ENCODE data around the gene ELF4. TPM values are rescaled to one million over a fixed set of nuclear protein-coding genes. Genes with fewer than 3 reads are reported as not detected.

ELF4 gene
- total RNA-seq, 1 experiment from 2014 or later: 19.2 TPM

DNA sequence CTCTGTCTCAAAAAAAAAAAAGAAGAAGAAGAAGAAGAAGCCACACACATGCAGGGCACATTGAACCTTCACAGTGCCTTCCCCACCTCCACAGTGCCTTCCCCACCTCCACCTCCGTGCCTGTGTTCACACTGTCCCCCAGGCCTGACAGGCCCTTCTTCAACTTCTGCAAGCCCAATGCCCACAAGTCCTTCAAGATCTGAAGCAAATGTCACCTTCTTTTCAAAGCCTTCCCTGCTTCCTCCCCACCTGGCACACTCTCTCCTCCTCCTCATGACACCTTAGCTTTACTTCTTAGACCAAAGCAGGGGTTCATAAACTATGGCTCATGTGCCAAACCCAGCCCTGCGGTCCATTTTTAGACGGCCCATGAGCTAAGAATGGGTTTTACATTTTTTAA lies 19.9 kb downstream of the ELF4 start:
- H2AFZ ChIP-seq (ENCODE audit: low read depth, low read length, poor library complexity, severe bottlenecking): no peak overlapping the region
- H3K4me1 ChIP-seq (ENCODE audit: control insufficient read depth in 1 of 2, insufficient read depth in 2 of 2, low read length in 2 of 2): peaks cover 0 to 27% of the 10 kb centered on the region in 2 experiments; a peak in 1 of 4 replicates
- intact Hi-C loops (cut with micrococcal nuclease): no loop called here
- no peaks in the 10 kb centered on the region for H3K36me3 ChIP-seq (ENCODE audit: control insufficient read depth in 1 of 2, insufficient read depth in 2 of 2, low read length in 2 of 2)
- RAD21 ChIA-PET (ENCODE audit: low non-redundant PET in 1 of 2, low total read pairs in 2 of 2, uncharacterized antibody in 2 of 2, unreplicated experiment in 2 of 2): no interaction called here
- DNase-seq (ENCODE audit: low read depth, low spot score) (no peak), ATAC-seq (no peak)
- H4K20me1 ChIP-seq (ENCODE audit: insufficient read depth): no peaks in the 10 kb centered on the region
- H3K27ac ChIP-seq (ENCODE audit: low read depth, low read length): no peak overlapping the region
- no peaks in the 10 kb centered on the region for H3K9me2 ChIP-seq (ENCODE audit: insufficient read depth)
- no peak overlapping the region for H3K9ac ChIP-seq (ENCODE audit: low read length)
- POLR2A ChIA-PET: no interaction called here
- H3K79me2 ChIP-seq (ENCODE audit: insufficient read depth, low read length): peaks cover 7% of the 10 kb centered on the region
- BruUV-seq (replicated peaks): no TSS peak
- no peaks in the 10 kb centered on the region for H3K27me3 ChIP-seq (ENCODE audit: insufficient read depth, low read length)
- TF ChIP-seq ELF1 (IDR thresholded peaks at IDR 0.05; ENCODE audit: borderline replicate concordance, low read depth): no peak
- CTCF ChIA-PET: no interaction called here
- H3K9me3 ChIP-seq (ENCODE audit: control insufficient read depth in 1 of 2, insufficient read depth in 1 of 2, low read depth in 1 of 2, low read length in 2 of 2): no peaks in the 10 kb centered on the region
- H3K4me2 ChIP-seq (ENCODE audit: low read length): no peak overlapping the region
- no peak overlapping the region for H3K4me3 ChIP-seq (replicated peaks in 1 of 2; ENCODE audit: low read depth in 1 of 2, low read length in 2 of 2)

DNA sequence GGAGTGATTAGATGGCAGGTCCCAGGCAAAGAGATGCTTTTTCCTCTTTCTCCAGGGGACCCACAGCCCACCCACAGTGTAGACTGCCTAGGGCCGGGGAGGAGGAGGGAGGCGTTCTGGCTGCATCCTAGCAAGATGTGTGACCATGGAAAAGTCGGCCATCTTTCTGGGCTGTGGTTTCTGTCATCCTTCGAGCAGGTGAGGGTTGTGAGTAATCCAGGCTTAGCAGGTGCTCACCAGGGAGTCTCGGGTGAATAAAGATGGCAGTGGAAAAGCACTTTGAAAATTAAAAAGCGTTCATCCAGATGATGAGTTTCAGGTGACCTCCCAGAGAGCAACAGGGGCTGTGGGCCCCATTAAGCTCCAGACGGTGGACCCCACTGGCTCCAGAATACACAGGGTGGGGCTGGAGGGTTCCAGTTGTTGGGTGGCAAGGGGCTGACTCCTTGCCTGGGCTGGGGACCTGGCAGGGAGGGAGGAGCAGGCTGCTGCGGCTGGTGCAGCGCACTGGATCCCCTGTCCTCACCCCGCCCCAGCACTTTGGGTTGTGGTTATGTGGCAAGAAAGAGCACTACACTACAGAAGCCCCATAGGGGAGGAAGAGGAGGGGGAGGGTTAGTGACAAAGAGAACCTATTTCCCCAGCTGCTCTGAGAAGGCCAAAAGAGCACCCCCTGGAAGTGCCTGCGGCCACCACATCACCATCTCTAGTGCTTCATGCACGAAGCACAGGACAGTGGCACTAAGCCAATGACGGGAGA lies 23.7 kb downstream of the ELF4 start:
- ATAC-seq: no peak
- intact Hi-C loops (cut with micrococcal nuclease): no loop called here
- H3K9ac ChIP-seq (ENCODE audit: low read length): no peak overlapping the region

More for the DNA sequence above, 23.7 kb downstream of the ELF4 start:
- RAD21 ChIA-PET (ENCODE audit: low non-redundant PET in 1 of 2, low total read pairs in 2 of 2, uncharacterized antibody in 2 of 2, unreplicated experiment in 2 of 2): no interaction called here
- POLR2A ChIA-PET: no interaction called here
- no TSS peak for BruUV-seq (replicated peaks)
- DNase-seq (ENCODE audit: low read depth, low spot score): no peak
- no peaks in the 10 kb centered on the region for H3K36me3 ChIP-seq (ENCODE audit: control insufficient read depth in 1 of 2, insufficient read depth in 2 of 2, low read length in 2 of 2)
- no peak overlapping the region for H3K4me2 ChIP-seq (ENCODE audit: low read length)
- no peak for TF ChIP-seq ZNF274 (IDR thresholded peaks at IDR 0.05; ENCODE audit: low read depth, low read length)
- no peak for TF ChIP-seq RAD21 (IDR thresholded peaks at IDR 0.05; ENCODE audit: low read depth)
- TF ChIP-seq SRF (IDR thresholded peaks at IDR 0.05; ENCODE audit: low read depth): no peak
- TF ChIP-seq, protein P1, sequence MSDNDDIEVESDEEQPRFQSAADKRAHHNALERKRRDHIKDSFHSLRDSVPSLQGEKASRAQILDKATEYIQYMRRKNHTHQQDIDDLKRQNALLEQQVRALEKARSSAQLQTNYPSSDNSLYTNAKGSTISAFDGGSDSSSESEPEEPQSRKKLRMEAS (IDR thresholded peaks at IDR 0.05): no peak
- TF ChIP-seq POLR2A (IDR thresholded peaks at IDR 0.05; ENCODE audit: borderline replicate concordance, extremely low read depth, insufficient read depth, insufficient read length): no peak
- TF ChIP-seq SIN3A (IDR thresholded peaks at IDR 0.05; ENCODE audit: low read depth): no peak
- TF ChIP-seq, protein P2, sequence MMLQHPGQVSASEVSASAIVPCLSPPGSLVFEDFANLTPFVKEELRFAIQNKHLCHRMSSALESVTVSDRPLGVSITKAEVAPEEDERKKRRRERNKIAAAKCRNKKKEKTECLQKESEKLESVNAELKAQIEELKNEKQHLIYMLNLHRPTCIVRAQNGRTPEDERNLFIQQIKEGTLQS (IDR thresholded peaks at IDR 0.05): no peak
- no peak overlapping the region for H3K4me3 ChIP-seq (replicated peaks in 1 of 2; ENCODE audit: low read depth in 1 of 2, low read length in 2 of 2)
- peaks cover 7% of the 10 kb centered on the region for H3K79me2 ChIP-seq (ENCODE audit: insufficient read depth, low read length)
- H4K20me1 ChIP-seq (ENCODE audit: insufficient read depth): no peaks in the 10 kb centered on the region
- no peaks in the 10 kb centered on the region for H3K9me3 ChIP-seq (ENCODE audit: control insufficient read depth in 1 of 2, insufficient read depth in 1 of 2, low read depth in 1 of 2, low read length in 2 of 2)
- H3K27ac ChIP-seq (ENCODE audit: low read depth, low read length): no peak overlapping the region
- H3K27me3 ChIP-seq (ENCODE audit: insufficient read depth, low read length): no peaks in the 10 kb centered on the region
- peaks cover 0 to 11% of the 10 kb centered on the region in 2 experiments; a peak in 1 of 4 replicates for H3K4me1 ChIP-seq (ENCODE audit: control insufficient read depth in 1 of 2, insufficient read depth in 2 of 2, low read length in 2 of 2)
- CTCF ChIA-PET: no interaction called here
- H2AFZ ChIP-seq (ENCODE audit: low read depth, low read length, poor library complexity, severe bottlenecking): no peak overlapping the region
- H3K9me2 ChIP-seq (ENCODE audit: insufficient read depth): no peaks in the 10 kb centered on the region
